ENCODE results near the gene HESX1. TPM values are rescaled to one million over a fixed set of nuclear protein-coding genes. Genes with fewer than 3 reads are reported as not detected.
A peak's percentile ranks its signal among the peaks of the same experiment; 100 is the strongest.

Gene HESX1
- total RNA-seq (2021) (4.5 to 5.6 TPM (median 4.8 TPM) in 3 replicates), Bru-seq, nascent RNA (percentile 44 among the genes with signal in this experiment)
- long read RNA-seq, experiment 1, transcript HESX1-201 (4 exons, 981 nt): major isoform, 17 of 30 reads
- long read RNA-seq, experiment 1, partial matches to known transcripts: 7 of 30 reads
- long read RNA-seq, experiment 1, other reads (novel, unspliced or antisense): 6 of 30 reads
- long read RNA-seq, experiment 2, transcript HESX1-201 (4 exons, 981 nt): major isoform, 6 of 11 reads
- long read RNA-seq, experiment 2, partial matches to known transcripts: 0 of 11 reads
- long read RNA-seq, experiment 2, other reads (novel, unspliced or antisense): 5 of 11 reads
- long read RNA-seq, experiment 3, transcript HESX1-201 (4 exons, 981 nt): major isoform, 36 of 42 reads
- long read RNA-seq, experiment 3, partial matches to known transcripts: 1 of 42 reads
- long read RNA-seq, experiment 3, other reads (novel, unspliced or antisense): 4 of 42 reads

DNA sequence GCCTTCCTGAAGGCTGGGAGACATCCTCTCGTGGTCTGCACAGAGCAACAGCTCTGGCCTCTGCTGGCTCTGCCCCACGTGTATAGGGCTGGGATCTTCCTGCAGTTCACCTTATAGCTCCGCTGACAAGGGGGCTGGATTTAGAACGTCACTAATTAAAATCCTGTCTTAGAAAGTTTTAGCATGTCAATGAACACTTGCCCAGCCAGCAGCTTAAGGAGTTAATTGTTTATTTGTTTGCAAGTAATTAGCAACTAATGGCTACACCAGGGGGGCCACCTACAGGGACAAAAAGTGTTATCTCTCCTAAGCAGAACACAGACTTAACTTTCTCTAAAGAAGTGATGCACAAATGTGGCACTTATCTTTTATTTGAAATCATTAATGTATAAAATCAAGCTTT, at the start of gene HESX1:
Gene HESX1, minus strand, starts transcription at position 84 of the 403 bp plus-strand sequence. Its CDS starts 60 bp downstream, at position 24.
- peak; percentile 64 for DNase-seq (ENCODE audit: low spot score)
- TF ChIP-seq PREB (CRISPR knock-in tag; IDR thresholded peaks at IDR 0.05; ENCODE audit: borderline replicate concordance) (no peak), HMGXB4 (CRISPR knock-in tag; IDR thresholded peaks at IDR 0.05) (no peak), HMGA2 (CRISPR knock-in tag; IDR thresholded peaks at IDR 0.05) (no peak), CREM (CRISPR knock-in tag; IDR thresholded peaks at IDR 0.05) (0 out of 2 replicates have a peak, but pooled peaks have one; percentile 34), SOX15 (CRISPR knock-in tag; IDR thresholded peaks at IDR 0.05) (no peak), FOXP4 (CRISPR knock-in tag; IDR thresholded peaks at IDR 0.05) (peak; percentile 83; the same call in 1 of the 2 replicates), GABPB1 (CRISPR knock-in tag; IDR thresholded peaks at IDR 0.05) (no peak), NFYB (CRISPR knock-in tag; conservative IDR thresholded peaks at IDR 0.05; ENCODE audit: low read depth) (no peak), RELA (CRISPR knock-in tag; IDR thresholded peaks at IDR 0.05; ENCODE audit: borderline replicate concordance) (no peak), SMAD4 (CRISPR knock-in tag; IDR thresholded peaks at IDR 0.05) (no peak), ZNF671 (CRISPR knock-in tag; IDR thresholded peaks at IDR 0.05) (no peak), RORB (CRISPR knock-in tag; IDR thresholded peaks at IDR 0.05) (no peak), JUN (CRISPR knock-in tag; IDR thresholded peaks at IDR 0.05) (no peak), ZNF396 (CRISPR knock-in tag; IDR thresholded peaks at IDR 0.05; ENCODE audit: borderline replicate concordance) (no peak), ELF4 (CRISPR knock-in tag; IDR thresholded peaks at IDR 0.05; ENCODE audit: low read depth) (no peak), TP53 (CRISPR knock-in tag; IDR thresholded peaks at IDR 0.05) (no peak)
- TF ChIP-seq, protein P1, sequence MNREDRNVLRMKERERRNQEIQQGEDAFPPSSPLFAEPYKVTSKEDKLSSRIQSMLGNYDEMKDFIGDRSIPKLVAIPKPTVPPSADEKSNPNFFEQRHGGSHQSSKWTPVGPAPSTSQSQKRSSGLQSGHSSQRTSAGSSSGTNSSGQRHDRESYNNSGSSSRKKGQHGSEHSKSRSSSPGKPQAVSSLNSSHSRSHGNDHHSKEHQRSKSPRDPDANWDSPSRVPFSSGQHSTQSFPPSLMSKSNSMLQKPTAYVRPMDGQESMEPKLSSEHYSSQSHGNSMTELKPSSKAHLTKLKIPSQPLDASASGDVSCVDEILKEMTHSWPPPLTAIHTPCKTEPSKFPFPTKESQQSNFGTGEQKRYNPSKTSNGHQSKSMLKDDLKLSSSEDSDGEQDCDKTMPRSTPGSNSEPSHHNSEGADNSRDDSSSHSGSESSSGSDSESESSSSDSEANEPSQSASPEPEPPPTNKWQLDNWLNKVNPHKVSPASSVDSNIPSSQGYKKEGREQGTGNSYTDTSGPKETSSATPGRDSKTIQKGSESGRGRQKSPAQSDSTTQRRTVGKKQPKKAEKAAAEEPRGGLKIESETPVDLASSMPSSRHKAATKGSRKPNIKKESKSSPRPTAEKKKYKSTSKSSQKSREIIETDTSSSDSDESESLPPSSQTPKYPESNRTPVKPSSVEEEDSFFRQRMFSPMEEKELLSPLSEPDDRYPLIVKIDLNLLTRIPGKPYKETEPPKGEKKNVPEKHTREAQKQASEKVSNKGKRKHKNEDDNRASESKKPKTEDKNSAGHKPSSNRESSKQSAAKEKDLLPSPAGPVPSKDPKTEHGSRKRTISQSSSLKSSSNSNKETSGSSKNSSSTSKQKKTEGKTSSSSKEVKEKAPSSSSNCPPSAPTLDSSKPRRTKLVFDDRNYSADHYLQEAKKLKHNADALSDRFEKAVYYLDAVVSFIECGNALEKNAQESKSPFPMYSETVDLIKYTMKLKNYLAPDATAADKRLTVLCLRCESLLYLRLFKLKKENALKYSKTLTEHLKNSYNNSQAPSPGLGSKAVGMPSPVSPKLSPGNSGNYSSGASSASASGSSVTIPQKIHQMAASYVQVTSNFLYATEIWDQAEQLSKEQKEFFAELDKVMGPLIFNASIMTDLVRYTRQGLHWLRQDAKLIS (CRISPR knock-in tag; IDR thresholded peaks at IDR 0.05; ENCODE audit: borderline replicate concordance): no peak
- TF ChIP-seq, protein P2, sequence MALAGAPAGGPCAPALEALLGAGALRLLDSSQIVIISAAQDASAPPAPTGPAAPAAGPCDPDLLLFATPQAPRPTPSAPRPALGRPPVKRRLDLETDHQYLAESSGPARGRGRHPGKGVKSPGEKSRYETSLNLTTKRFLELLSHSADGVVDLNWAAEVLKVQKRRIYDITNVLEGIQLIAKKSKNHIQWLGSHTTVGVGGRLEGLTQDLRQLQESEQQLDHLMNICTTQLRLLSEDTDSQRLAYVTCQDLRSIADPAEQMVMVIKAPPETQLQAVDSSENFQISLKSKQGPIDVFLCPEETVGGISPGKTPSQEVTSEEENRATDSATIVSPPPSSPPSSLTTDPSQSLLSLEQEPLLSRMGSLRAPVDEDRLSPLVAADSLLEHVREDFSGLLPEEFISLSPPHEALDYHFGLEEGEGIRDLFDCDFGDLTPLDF (CRISPR knock-in tag; IDR thresholded peaks at IDR 0.05): no peak
- TF ChIP-seq, protein P3, sequence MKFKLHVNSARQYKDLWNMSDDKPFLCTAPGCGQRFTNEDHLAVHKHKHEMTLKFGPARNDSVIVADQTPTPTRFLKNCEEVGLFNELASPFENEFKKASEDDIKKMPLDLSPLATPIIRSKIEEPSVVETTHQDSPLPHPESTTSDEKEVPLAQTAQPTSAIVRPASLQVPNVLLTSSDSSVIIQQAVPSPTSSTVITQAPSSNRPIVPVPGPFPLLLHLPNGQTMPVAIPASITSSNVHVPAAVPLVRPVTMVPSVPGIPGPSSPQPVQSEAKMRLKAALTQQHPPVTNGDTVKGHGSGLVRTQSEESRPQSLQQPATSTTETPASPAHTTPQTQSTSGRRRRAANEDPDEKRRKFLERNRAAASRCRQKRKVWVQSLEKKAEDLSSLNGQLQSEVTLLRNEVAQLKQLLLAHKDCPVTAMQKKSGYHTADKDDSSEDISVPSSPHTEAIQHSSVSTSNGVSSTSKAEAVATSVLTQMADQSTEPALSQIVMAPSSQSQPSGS (CRISPR knock-in tag; IDR thresholded peaks at IDR 0.05; ENCODE audit: borderline replicate concordance, low read depth): no peak
- TF ChIP-seq, protein P4, sequence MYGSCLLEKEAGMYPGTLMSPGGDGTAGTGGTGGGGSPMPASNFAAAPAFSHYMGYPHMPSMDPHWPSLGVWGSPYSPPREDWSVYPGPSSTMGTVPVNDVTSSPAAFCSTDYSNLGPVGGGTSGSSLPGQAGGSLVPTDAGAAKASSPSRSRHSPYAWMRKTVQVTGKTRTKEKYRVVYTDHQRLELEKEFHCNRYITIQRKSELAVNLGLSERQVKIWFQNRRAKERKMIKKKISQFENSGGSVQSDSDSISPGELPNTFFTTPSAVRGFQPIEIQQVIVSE (CRISPR knock-in tag; IDR thresholded peaks at IDR 0.05; ENCODE audit: borderline replicate concordance): no peak
- TF ChIP-seq, protein P5, sequence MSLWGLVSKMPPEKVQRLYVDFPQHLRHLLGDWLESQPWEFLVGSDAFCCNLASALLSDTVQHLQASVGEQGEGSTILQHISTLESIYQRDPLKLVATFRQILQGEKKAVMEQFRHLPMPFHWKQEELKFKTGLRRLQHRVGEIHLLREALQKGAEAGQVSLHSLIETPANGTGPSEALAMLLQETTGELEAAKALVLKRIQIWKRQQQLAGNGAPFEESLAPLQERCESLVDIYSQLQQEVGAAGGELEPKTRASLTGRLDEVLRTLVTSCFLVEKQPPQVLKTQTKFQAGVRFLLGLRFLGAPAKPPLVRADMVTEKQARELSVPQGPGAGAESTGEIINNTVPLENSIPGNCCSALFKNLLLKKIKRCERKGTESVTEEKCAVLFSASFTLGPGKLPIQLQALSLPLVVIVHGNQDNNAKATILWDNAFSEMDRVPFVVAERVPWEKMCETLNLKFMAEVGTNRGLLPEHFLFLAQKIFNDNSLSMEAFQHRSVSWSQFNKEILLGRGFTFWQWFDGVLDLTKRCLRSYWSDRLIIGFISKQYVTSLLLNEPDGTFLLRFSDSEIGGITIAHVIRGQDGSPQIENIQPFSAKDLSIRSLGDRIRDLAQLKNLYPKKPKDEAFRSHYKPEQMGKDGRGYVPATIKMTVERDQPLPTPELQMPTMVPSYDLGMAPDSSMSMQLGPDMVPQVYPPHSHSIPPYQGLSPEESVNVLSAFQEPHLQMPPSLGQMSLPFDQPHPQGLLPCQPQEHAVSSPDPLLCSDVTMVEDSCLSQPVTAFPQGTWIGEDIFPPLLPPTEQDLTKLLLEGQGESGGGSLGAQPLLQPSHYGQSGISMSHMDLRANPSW (CRISPR knock-in tag; conservative IDR thresholded peaks at IDR 0.05; ENCODE audit: low read depth): no peak

More for the DNA sequence above, at the start of gene HESX1:
- Mint-ChIP-seq H3K4me1 (peaks cover 44% of the 10 kb centered on the region), H3K27me3 (ENCODE audit: low read depth) (peaks cover 25% of the 10 kb centered on the region), H3K36me3 (no peaks in the 10 kb centered on the region), H3K4me3 (peak within 1 kb of the TSS; percentile 53), H3K27ac (peak within 1 kb of the TSS; percentile 95), H3K9me3 (no peaks in the 10 kb centered on the region)
- CTCF ChIA-PET: interaction anchor here (0.9 to 2.2 kb wide), 8 partner anchors 14 to 74 kb away, joined by 3 to 13 read pairs (median 4); partner anchors contain the start of gene APPL1
- peak; percentile 99 for ATAC-seq
- POLR2A ChIA-PET: interaction anchor here (1.3 to 1.6 kb wide), 2 partner anchors 28 to 34 kb away, joined by 4 to 8 read pairs; partner anchors contain the start of gene APPL1

All from WTC11 (cell line).